T-helper 22 cell (primary cell): ENCODE results near the gene SLC30A5.
"Not testable (repeated sequence)": the region's sequence is repeated elsewhere in the genome, so short reads cannot be mapped to it uniquely, and the experiment has no call there.

Experiments
- DNase-seq: peaks from one replicate; pipeline ENCODE4 v3.0.0-alpha.2; 2020; ENCODE audit warnings: low read depth

SLC30A5 gene

DNA sequence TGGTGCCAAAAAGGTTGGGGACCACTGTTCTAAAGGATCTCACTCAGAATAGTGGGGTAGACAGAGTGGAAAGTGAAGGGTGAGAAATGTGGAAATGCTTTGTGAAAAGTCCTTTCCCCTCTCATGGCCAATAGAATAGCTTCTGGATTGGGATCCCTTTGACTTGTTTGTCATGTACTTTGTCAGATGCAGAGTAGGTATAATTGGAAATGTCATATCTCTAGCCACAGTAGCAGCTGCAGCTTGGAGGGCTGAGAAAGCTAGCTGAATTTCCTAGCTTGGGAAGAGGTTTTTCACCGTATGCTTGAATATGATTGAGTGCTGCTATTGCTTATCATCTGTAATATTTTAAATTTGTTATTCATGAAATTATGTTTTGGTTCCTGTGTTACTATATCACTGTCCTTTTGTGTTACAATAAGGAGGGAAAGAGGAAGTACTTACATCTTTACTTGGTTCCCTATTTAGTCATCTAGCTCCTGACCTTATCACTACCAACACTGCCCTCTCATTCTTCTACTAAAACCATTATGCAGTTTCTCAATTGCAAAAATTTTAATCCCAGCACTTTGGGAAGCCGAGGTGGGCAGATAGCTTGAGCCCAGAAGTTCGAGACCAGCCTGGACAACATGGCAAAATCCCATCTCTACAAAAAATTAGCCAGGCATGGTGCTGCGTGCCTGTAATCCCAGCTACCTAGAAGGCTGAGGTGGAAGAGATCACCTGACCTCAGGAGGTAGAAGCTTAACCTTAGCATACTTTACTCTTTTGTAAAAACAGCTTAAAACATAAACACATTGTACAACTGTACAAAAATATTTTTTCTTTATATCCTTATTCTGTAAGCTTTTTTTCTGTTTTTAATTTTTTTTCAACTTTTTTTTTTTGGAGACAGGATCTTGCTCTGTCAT lies 12.4 kb downstream of the SLC30A5 start:
- DNase-seq: no peak

DNA sequence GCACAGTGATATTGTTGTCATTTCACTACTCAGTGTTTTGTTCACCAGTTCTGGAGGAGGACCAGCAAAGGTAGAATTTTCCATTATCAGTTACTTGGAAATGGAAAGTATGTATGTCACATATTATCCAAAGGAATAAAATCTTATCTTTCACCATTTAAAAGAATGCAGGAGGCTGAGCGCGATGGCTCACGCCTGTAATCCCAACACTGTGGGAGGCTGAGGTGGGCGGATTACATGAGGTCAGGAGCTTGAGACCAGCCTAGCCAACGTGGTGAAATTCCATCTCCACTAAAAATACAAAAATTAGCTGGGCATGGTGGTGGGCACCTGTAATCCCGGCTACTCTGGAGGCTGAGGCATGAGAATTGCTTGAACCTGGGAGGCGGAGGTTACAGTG lies 14.6 kb downstream of the SLC30A5 start:
- DNase-seq: not testable (repeated sequence)

DNA sequence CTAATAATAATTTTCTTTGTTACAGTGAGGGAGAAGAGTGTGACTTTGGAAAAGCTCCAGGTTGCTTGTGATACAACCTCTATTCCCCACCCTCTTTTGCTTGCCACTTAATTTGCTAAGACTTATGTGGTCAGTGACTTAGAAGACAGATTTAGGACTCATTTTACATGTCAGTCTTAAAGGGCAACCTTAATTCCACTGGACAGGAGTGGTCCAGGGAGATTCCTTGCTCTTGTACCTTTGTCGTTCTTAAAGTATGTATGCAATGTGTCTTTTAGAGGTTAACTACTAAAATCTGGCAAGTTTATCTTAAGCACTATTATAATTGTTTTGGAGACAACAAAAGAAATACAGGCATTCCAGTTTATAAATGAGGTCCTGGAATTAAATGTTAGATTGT lies 20.0 kb downstream of the SLC30A5 start:
- no peak for DNase-seq

DNA sequence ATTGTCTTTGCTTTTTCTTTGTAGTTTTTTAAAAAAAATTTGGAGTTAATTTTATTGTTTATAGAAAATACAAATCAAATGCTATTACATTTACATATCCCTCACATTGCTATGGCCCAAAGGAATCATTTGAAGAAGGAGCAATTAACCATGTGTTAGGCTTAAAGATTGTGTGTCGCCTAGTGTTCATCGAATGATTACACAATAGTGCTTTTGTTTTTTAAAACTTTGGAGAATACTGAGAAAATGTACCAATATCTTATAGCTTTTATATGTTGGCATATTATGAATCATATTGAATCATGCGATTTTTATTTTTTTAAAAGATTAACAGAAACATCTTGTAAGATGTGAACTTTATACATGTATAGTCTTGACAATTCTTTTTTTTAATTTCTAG lies 21.7 kb downstream of the SLC30A5 start:
- DNase-seq: no peak

DNA sequence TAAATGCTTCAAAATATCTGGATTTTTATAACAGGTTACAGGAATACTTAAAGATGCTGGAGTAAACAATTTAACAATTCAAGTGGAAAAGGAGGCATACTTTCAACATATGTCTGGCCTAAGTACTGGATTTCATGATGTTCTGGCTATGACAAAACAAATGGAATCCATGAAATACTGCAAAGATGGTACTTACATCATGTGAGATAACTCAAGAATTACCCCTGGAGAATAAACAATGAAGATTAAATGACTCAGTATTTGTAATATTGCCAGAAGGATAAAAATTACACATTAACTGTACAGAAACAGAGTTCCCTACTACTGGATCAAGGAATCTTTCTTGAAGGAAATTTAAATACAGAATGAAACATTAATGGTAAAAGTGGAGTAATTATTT lies 35.6 kb downstream of the SLC30A5 start:
- no peak for DNase-seq

DNA sequence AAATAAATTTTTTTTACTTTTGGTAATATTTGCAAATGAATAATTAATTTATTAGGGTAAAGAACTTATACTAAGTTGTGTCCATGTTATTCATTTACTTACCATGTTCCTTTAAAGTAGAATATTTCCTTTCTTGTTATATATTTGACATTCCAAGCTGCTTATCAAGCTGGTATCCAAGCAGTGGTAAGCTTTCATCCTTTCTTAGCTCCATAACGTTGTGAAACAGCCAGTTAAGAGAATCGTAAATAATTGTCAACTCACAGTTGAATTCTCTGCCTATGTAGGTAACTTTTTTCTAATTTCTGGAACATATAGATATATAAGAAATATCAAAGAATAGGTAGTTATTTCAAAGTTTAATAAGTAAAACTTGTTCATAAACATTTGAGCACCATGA lies 36.4 kb downstream of the SLC30A5 start:
- no peak for DNase-seq

DNA sequence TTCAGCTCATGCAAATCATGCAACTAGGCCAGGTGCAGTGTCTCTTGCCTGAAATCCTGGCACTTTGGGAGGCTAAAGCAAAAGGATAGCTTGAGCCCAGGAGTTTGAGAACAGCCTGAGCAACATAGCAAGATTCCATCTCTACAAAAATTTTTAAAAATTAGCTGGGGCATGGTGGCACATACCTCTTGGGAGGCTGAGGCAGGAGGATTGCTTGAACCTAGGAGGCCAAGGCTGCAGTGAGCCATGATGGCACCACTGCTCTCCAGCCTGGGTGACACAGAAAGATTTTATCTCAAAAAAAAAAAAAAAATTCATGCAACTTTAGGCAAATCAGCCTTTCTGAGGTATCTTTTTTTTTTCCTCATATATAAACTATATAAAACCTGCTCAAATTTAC lies 37.5 kb downstream of the SLC30A5 start:
- DNase-seq: no peak

DNA sequence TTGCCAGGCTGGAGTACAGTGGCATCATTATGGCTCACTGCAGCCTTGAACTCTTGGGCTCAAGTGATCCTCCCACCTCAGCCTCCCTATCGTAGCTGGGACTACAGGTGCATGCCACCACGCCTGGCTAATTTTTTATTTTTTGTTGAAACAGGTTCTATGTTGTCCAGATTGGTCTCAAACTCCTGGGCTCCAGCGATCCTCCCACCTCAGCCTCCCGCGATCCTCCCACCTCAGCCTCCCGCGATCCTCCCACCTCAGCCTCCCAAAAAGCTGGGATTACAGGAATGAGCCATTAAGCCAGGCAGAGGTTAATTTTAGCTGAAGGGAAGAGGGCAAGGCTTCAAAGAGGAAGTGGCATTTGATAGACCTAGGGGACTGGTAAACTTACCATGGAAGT lies 40.3 kb downstream of the SLC30A5 start:
- no peak for DNase-seq

DNA sequence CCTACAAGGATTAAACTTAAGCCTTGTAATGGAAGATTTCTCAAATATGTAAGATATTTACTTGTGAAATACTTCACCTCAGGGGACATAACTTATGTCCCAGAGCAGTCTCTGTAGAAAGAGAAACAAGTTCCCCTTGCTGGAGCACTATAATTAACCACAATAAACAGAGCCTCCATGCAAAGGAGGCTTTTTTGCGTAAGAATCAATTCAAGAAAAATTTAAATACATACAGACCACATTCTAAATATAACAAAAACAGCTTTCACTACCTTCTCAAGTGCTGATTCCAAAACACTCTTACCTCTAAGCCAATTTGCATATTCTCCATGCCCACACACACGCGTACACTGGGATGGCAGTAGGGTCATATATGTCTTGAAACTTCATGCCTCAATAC lies 42.5 kb downstream of the SLC30A5 start:
- no peak for DNase-seq

DNA sequence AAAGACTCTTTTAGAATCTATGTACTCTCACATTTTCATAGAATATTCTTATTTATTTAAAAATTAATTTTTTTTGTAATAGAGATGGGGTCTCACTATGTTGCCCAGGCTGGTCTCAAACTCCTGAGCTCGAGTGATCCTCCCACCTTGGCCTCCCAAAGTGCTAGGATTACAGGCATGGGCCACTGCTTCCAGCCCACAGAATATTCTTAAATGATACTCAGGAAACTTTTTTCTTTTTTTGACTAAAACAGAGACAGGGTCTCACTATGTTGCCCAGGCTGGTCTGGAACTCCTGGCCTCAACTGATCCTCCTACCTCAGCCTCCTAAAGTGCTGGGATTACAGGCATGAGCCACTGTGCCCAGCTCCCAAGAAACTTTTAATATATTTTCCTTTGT lies 43.4 kb downstream of the SLC30A5 start:
- DNase-seq: not testable (repeated sequence)

DNA sequence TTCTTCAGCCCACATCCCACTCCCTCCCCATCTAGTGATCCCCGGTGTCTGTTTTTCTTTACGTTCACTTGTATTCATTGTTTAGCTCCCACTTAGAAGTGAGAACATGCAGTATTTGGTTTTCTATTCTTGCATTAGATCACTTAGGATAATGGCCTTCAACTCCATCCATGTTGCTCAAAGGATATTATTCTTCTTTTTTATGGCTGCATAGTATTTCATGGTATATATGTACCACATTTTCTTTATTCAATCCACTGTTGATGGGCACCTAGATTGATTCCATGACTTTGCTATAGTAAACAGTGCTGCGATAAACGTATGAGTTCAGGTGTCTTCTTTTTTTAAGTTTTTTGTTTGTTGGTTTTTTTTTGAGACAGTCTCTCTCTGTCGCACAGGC lies 44.0 kb downstream of the SLC30A5 start:
- DNase-seq: no peak

DNA sequence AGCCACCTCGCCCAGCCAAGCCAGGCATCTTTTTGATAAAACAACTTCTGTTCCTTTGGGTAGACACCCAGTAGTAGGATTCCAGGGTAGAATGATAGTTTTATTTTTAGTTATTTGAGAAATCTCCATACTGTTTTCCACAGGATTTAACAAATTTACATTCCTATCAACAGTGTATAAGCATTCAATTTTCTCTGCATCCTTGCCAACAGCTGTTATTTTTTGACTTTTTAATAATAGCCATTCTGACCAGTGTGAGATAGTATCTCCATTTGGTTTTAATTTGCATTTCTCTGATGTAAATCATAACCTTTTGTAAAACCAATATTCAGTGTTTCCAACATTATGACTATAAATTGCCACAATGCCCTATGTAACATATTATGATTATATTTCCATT lies 45.0 kb downstream of the SLC30A5 start:
- no peak for DNase-seq

DNA sequence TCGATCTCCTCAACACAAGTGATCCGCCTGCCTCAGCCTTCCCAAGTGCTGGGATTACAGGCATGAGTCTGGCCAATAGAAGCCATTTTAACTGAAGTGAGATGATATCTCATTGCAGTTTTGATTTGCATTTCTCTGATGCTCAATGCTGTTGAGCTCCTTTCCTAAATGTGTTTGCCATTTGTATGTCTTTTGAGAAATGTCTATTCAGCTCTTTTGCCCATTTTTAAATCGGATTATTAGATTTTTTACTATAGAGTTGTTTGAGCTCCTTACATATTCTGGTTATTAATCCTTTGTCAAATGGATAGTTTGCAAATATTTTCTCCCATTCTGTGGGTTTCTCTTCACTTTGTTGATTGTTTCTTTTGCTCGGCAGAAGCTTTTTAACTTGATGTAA lies 46.4 kb downstream of the SLC30A5 start:
- DNase-seq: not testable (repeated sequence)

DNA sequence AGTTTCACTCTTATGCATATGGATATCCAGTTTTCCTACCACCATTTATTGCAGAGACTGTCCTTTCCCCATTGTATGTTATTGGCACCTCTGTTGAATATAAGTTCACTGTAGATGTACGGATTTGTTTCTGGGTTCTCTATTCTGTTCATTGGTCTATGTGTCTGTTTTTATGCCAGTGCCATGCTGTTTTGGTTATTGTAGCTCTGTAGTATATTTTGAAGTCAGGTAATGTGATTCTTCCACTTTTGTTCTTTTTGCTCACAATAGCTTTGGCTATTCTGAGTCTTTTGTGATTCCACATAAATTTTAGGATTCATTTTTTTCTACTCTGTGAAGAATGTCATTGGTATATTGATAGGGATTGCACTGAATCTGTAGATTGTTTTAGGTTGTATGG lies 47.0 kb downstream of the SLC30A5 start:
- DNase-seq: no peak

DNA sequence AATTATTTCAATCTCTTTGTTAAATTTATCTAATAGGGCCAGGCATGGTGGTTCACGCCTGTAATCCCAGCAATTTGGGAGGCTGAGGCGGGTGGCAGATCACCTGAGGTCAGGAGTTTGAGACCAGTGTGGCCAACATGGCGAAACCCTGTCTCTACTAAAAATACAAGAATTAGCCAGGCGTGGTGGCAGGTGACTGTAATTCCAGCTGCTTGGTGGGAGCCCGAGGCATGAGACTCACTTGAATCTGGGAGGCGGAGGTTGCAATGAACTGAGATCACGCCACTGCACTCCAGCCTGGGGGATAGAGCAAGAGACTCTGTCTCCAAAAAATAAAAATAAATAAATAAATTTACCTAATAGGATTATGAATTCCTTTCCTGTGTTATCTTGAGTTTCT lies 54.8 kb downstream of the SLC30A5 start:
- not testable (repeated sequence) for DNase-seq

DNA sequence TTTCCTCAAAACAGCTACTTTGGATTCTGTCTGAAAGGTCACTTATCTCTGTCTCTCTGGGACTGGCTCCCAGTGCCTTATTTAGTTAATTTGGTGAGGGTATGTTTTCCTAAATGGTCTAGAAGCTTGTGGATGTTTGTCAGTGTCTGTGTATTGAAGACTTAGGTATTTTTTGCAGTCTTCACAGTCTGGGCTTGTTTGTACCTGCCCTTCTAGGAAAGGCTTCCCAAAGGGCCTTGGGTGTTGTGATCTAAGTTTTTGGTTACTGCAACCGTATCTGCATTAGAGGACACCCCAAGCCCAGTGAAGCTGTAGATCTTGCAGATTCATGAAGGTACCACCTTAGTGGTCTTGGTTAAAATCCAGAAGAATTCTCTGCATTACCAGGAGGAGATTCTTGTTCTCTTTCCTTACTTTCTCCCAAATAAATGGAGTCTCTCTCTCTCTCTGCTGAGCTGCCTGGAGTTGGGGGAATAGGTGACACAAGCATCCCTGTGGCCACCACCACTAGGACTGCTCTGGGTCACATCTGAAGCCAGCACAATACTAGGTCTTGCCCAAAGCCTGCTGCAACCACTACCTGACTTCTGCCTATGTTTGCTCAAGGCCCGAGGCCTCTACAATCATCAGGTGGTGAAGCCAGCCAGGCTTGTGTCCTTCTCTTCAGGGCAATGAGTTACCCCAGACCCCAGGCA lies 55.3 kb downstream of the SLC30A5 start:
- DNase-seq: no peak

DNA sequence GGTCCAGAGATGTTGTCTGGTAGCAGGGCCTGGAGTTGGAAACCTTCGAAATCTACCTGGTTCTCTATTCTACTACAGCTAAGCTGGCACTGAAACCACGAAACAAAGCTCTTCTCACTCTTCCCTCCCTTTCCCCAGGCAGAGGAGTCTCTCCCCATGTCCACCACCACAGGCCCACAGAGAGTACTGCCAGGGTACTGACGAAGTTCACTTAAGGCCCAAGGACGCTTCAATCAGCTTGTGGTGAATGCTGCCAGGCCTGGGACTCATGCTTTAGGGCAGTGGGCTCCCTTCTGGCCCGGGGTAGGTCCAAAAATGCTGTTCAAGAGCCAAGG lies 55.8 kb downstream of the SLC30A5 start:
- no peak for DNase-seq

DNA sequence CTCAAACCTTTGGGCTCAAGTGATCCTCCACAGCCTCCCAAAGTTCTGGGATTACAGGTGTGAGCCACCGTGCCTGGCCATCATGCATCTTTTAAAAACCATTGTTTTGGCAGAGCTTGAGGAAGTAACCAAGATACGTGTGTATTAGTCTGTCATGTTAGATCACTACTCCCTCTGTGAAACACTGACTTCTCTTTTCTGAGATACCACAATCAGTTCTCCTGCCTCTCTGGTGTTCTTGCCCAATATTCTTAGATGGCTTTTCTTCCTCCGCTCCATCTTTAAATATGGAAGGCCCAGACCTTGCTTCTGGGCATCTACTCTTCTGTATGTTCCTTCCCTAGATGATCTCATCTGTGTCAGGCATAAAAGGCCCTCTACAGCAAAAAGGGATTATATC lies 58.9 kb downstream of the SLC30A5 start:
- no peak for DNase-seq

DNA sequence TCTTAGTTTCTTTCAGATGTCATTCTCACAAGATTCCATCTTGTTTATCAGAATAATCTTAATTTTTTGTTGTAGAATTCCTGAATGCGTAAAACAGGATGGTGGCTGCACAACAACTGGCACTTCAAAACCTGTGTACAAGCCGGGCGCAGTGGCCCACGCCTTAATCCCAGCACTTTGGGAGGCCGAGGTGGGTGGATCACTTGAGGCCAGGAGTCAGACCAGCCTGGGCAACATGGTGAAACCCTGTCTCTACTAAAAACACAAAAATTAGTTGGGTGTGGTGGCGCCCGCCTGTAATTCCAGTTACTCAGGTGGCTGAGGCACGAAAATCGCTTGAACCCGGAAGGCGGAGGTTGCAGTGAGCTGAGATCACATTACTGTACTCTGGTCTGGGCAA lies 62.6 kb downstream of the SLC30A5 start:
- DNase-seq: no peak

DNA sequence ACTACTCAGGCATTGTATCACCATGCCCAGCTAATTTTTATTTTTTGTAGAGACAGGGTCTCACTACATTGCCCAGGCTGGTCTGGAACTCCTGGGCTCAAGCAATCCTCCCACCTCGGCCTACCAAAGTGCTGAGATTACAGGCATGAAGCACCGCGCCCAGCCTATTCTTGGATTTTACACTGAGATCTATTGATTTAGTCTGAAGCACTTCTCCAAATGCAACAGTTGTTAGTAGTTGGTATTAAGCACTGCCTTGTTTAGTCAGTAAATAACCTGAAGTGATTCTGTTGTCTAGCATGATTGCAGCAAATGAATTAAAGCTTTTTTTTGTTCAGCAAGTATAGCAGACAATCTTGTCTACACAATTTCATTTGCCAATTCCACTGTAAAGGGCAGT lies 64.2 kb downstream of the SLC30A5 start:
- no peak for DNase-seq

DNA sequence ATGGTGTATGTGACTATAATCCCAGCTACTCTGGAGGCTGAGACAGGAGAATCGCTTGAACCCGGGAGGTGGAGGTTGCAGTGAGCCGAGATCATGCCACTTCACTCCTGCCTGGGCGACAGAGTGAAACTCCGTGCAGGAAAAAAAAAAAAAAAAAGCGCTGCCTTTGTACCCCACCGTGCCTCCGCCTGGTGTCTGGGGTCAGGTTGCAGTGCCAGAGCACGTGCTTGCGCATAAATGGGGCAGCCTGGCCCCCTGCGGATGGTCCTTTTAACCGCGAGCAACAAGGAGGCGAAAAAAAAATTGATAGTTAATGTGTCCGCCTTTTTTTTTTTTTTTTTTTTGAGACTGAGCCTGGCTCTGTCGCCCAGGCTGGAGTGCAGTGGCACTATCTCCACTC lies 66.8 kb downstream of the SLC30A5 start:
- DNase-seq: no peak

DNA sequence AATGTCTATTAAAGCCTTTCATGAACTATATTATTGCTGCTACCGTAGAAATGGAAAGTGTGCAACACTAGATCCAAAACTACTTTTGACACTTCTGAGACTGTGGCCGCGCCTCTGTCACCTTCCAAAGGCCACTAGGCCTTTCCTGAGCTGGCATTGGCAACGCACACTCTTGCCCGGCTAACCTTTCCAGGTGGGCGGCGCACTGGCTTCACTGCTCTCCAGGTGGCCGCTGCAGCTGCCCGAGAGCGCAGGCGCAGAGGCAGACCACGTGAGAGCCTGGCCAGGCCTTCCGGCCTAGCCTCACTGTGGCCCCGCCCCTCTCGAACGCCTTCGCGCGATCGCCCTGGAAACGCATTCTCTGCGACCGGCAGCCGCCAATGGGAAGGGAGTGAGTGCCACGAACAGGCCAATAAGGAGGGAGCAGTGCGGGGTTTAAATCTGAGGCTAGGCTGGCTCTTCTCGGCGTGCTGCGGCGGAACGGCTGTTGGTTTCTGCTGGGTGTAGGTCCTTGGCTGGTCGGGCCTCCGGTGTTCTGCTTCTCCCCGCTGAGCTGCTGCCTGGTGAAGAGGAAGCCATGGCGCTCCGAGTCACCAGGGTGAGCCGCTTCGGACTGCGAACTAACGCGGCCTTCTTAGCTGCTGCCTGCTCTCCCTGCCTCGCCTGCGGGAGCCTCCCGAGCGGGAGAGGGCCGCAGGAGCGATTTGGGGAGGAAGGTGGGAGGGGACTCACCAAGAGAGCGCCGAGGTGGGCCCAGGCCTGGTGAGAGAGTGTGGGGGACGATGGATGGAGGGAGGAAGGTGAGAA lies 73.1 kb downstream of the SLC30A5 start, which contains the start of gene CCNB1:
TSS of gene CCNB1 (plus strand) at position 465 of the 807 bp plus-strand sequence. CDS start at position 578, 113 bp downstream.
- DNase-seq: peak; percentile 95

DNA sequence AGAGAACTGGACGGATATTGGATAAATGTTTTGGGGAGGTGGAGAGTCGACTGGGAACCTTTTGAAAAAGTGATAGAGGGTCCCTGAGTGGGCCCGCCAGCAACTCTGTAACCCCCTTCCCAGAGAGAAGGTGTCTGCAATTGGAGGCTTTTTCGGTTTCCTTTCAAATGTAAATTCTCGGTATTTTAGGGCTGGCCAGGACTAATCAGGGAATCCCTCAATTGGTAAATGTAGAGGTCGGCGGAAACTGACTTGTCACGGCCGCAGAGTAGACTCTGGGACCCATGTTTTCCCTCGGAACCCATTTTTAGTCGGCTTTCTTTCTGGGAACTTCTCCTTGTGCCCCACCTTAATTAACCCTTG lies 73.7 kb downstream of the SLC30A5 start:
- no peak for DNase-seq
